ENCODE results near the gene EMX2.
"Not testable (repeated sequence)": the region's sequence is repeated elsewhere in the genome, so short reads cannot be mapped to it uniquely, and the experiment has no call there.

Gene EMX2

GRCh38 chr10:117569610-117570390, 27.3 kb downstream of the EMX2 start:
- Mint-ChIP-seq H3K36me3 (no peaks in the 10 kb centered on the region), H3K27me3 (peaks cover 21 to 33% of the 10 kb centered on the region in 2 donors), H3K27ac (no peak overlapping the region), H3K4me1 (peaks cover 2 to 5% of the 10 kb centered on the region in 2 donors), H3K9me3 (peaks cover 4 to 9% of the 10 kb centered on the region in 2 donors), H3K4me3 (no peak overlapping the region)
- DNase-seq (no peak), ATAC-seq (replicated peaks) (no peak)

GRCh38 chr10:117570880-117571279, 28.3 kb downstream of the EMX2 start:
- Mint-ChIP-seq H3K36me3 (no peaks in the 10 kb centered on the region), H3K4me3 (no peak overlapping the region), H3K27me3 (peaks cover 21 to 35% of the 10 kb centered on the region in 2 donors), H3K9me3 (peaks cover 4 to 9% of the 10 kb centered on the region in 2 donors), H3K27ac (no peak overlapping the region), H3K4me1 (peaks cover 2 to 5% of the 10 kb centered on the region in 2 donors)
- no peak for DNase-seq
- no peak for ATAC-seq (replicated peaks)

DNA sequence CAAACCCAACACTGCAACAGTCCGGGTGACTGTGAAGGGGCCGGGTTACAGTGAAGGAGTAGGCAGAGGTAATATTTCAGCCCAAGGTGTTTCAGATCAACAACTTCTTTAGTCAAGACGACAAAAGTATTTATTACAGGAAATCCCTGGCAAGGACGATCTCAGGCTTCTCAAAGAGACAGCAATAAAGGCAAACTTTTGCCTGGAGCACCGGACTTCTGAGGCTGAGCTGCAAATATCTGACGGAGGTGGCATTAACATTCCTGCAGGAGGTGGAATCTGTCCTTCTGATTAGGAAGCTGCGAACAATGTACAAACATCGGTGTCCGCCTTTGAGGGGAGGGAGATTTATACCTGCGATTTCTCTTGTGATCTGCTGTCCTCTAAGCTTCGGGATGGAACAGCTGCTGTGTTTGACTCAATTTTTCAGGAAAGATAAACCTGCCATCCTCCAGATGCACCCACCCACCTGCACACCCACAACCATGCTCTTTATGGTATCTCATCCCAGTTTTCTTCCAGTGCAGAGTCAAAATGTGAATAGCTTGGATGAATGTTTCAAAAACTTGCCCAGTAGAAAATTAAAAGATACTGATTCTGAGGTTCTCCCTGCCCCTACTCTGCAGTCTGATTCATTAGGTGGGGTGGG, 32.1 kb downstream of the EMX2 start:
- no peak for ATAC-seq (replicated peaks)
- H3K4me3 Mint-ChIP-seq: no peak overlapping the region

DNA sequence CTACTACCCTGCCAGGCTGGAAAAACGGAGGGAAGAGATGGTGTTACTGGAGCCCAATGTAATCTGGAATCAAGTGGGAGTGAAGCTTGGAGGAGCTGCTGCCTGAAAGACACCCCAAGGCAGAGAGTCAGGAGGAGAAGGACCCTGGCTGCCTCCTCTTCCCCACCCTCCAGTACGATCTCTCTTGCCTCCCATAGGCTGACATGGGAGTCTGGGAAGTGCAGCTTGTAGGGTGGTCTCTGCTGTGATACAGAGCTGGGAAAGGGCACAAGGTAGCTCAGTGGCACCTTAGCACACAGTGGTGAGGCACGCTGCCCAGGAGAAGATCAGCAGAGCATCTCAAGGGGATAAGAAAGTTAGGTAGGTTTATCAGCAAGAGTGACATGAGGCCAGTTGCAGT, 35.9 kb downstream of the EMX2 start:
- Mint-ChIP-seq H3K36me3 (no peaks in the 10 kb centered on the region), H3K27ac (no peak overlapping the region), H3K4me1 (no peaks in the 10 kb centered on the region), H3K27me3 (peaks cover 0 to 19% of the 10 kb centered on the region in 2 donors), H3K9me3 (no peaks in the 10 kb centered on the region), H3K4me3 (no peak overlapping the region)
- no peak for ATAC-seq (replicated peaks)
- no peak for DNase-seq

More for the DNA sequence above, 32.1 kb downstream of the EMX2 start:
- Mint-ChIP-seq H3K27ac (no peak overlapping the region), H3K4me1 (peaks cover 2 to 5% of the 10 kb centered on the region in 2 donors), H3K27me3 (peaks cover 17 to 41% of the 10 kb centered on the region in 2 donors), H3K36me3 (no peaks in the 10 kb centered on the region), H3K9me3 (peaks cover 4 to 9% of the 10 kb centered on the region in 2 donors)
- DNase-seq: no peak

DNA sequence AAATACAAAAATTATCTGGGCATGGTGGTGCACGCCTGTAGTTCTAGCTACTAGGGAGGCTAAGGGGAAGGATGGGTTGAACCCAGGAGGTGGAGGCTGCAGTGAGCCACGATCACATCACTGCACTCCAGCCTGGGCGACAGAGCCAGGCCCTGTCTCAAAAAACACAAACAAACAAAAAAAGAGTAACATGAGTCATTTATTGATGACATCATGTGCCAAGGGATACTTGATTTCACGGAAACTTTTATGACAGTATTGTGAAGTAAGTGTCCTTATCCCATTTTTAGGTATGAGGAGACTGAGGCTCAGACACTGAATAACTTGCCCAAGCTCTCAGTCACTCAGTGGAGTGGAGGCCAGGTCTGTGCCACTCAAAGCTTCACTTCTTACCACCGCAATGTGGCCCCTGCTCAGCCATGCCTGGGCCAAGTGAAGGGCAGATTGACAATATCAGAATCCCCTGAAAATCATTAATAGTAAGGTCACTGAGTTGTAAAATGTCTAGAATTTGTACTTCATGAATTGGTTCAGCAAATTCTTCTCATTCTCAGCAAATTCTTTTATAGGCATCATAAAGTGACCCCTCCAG, 36.5 kb downstream of the EMX2 start:
- Mint-ChIP-seq H3K9me3 (no peaks in the 10 kb centered on the region), H3K36me3 (no peaks in the 10 kb centered on the region), H3K4me3 (no peak overlapping the region), H3K27ac (no peak overlapping the region), H3K27me3 (peaks cover 0 to 18% of the 10 kb centered on the region in 2 donors), H3K4me1 (no peaks in the 10 kb centered on the region)
- no peak for DNase-seq
- ATAC-seq (replicated peaks): no peak

DNA sequence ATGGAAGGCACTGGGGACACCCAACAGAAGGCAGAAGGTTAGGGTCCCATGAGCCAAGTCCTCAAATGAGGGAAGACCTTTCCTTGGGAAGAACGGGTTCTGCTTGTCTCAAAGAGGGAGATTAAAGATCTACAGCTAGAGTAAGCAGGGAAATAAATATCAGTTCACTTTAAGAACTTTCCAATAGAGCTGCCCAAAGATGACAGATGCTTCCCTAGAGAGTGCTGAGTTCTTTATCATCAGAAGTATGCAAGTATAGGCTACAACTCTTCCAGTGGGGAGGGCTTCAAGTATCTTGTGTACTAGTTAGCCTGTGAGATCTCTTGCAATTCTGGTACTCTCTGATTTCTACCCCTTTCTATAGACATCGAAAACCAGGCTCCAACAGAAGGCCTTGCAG, 39.4 kb downstream of the EMX2 start:
- H3K27me3 Mint-ChIP-seq: peaks cover 3 to 6% of the 10 kb centered on the region in 2 donors
- ATAC-seq (replicated peaks) (no peak), DNase-seq (no peak)
- no peak overlapping the region for H3K27ac Mint-ChIP-seq
- H3K4me3 Mint-ChIP-seq: no peak overlapping the region
- no peaks in the 10 kb centered on the region for H3K36me3 Mint-ChIP-seq
- H3K4me1 Mint-ChIP-seq: no peaks in the 10 kb centered on the region
- H3K9me3 Mint-ChIP-seq: peaks cover 2 to 3% of the 10 kb centered on the region in 2 donors

DNA sequence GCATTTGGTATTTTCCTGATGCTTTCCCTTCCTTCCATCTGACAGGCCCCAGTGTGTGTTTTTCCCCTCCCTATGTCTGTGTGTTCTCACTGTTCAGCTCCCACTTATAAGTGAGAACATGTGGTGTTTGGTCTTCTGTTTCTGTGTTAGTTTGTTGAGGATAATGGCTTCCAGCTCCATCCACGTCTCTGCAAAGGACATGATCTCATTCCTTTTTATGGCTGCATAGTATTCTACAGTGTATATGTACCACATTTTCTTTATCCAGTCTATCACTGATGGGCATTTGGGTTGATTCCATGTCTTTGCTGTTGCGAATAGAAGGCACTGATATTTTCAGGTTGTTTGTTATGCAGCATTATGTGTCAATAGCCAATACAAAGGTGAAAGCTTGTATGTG, 42.3 kb downstream of the EMX2 start:
- H3K4me1 Mint-ChIP-seq; H3K36me3 Mint-ChIP-seq; H3K9me3 Mint-ChIP-seq; DNase-seq; H3K27ac Mint-ChIP-seq; H3K4me3 Mint-ChIP-seq; ATAC-seq (replicated peaks); H3K27me3 Mint-ChIP-seq: not testable (repeated sequence)

DNA sequence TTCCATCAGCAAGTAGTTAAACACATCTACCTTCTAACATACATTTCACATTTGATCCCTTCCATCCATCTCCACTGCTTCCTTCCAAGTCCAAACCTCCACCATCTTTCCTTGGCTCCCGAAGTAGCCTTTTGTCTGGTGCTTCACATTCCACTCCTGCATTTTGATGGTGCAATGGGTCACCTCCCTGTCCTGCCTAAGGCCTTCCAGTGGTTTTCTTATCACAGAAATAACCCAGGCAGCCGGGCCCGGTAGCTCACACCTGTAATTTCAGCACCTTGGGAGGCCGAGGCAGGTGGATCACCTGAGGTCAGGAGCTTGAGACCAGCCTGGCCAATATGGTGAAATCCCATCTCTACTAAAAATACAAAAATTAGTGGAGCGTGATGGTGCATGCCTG, 44.5 kb downstream of the EMX2 start:
- peaks cover 6 to 15% of the 10 kb centered on the region in 2 donors for H3K27me3 Mint-ChIP-seq
- H3K9me3 Mint-ChIP-seq: peaks cover 3 to 4% of the 10 kb centered on the region in 2 donors
- ATAC-seq (replicated peaks): no peak
- H3K36me3 Mint-ChIP-seq: no peaks in the 10 kb centered on the region
- DNase-seq: no peak
- H3K4me3 Mint-ChIP-seq: no peak overlapping the region
- no peak overlapping the region for H3K27ac Mint-ChIP-seq
- H3K4me1 Mint-ChIP-seq: no peaks in the 10 kb centered on the region

DNA sequence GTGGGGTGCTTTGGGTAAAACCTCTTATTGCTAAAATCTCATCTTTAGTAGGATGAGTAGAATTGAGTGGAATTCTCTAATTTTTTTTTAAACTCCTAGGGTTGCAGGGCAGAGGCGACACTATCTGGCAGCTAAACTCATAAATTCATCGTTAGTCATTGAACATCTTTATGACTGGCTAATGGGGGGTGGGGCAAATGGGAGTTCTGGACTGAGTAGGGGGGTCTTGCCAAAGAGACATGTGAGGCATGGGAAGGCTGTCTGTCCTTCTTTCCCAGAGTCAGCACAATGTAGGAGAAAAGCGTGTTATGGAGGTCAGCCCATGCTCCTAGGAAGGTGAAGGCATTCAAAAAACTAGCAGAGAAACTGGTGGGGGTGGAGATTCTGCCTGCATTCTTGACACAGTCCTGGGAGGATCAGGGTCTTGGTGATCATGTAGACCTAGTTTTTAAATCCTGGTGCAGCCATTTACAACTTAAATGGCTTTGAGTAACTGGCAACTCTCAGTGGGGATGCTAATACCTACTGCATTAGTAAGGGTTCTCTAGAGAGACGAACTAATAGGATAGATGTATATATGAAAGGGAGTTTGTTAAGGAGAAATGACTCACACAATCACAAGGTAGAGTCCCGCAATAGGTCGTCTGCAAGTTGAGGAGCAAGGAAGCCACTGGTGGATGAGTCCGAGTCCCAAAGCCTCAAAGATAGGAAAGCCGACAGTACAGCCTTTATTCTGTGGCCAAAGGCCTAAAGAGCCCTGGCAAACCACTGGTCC, 47.7 kb downstream of the EMX2 start:
- Mint-ChIP-seq H3K4me3 (no peak overlapping the region), H3K4me1 (no peaks in the 10 kb centered on the region), H3K27ac (no peak overlapping the region), H3K36me3 (no peaks in the 10 kb centered on the region), H3K9me3 (peaks cover 0 to 2% of the 10 kb centered on the region in 2 donors), H3K27me3 (peaks cover 6 to 12% of the 10 kb centered on the region in 2 donors)
- DNase-seq (no peak), ATAC-seq (replicated peaks) (no peak)

DNA sequence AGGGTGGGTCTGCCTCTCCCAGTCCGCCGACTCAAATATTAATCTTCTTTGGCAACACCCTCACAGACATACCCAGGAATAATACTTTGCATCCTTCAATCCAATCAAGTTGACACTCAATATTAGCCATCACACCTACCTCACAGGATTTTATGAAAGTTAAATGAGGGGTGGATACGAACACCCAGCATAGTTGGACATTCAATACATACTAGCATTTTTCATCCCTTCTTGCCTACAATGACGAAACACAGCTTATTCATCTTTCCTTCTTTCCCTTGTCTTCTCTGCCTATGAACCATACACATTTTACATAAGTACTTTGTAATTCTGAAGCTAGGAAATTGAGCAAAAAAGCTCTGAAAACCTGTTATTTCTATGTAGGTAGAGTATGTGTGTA, 48.5 kb downstream of the EMX2 start:
- Mint-ChIP-seq H3K36me3 (no peaks in the 10 kb centered on the region), H3K27me3 (peaks cover 6 to 12% of the 10 kb centered on the region in 2 donors), H3K4me3 (no peak overlapping the region), H3K4me1 (no peaks in the 10 kb centered on the region), H3K27ac (no peak overlapping the region), H3K9me3 (peaks cover 0 to 2% of the 10 kb centered on the region in 2 donors)
- ATAC-seq (replicated peaks) (no peak), DNase-seq (no peak)

DNA sequence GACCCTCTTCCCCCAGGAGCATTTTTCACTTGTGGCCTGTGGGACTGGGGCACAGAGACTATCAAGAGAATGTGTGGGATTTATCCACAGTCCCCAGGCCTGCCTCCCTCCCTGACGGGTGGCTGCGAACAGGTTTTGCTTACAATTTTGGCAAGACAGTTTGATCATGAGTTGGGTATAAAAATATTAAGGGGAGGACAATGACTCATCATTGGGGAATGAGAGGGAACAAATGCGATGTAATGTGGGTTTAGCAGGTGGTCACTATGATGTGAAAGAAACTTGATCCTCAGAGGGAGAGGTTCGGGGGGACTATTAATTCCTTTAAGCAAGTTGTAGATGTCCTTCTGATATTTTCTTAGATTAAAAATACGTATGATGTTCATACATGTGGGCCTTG, 52.2 kb downstream of the EMX2 start:
- no peak for DNase-seq
- no peak overlapping the region for H3K4me3 Mint-ChIP-seq
- H3K27ac Mint-ChIP-seq: no peak overlapping the region
- H3K27me3 Mint-ChIP-seq: peaks cover 4 to 10% of the 10 kb centered on the region in 2 donors
- no peak for ATAC-seq (replicated peaks)
- no peaks in the 10 kb centered on the region for H3K36me3 Mint-ChIP-seq
- H3K4me1 Mint-ChIP-seq: no peaks in the 10 kb centered on the region
- H3K9me3 Mint-ChIP-seq: no peaks in the 10 kb centered on the region

- H3K4me3 Mint-ChIP-seq: no peak overlapping the region
These were observed 54.2 kb downstream of the EMX2 start for GRCh38 chr10:117596706-117597105.

DNA sequence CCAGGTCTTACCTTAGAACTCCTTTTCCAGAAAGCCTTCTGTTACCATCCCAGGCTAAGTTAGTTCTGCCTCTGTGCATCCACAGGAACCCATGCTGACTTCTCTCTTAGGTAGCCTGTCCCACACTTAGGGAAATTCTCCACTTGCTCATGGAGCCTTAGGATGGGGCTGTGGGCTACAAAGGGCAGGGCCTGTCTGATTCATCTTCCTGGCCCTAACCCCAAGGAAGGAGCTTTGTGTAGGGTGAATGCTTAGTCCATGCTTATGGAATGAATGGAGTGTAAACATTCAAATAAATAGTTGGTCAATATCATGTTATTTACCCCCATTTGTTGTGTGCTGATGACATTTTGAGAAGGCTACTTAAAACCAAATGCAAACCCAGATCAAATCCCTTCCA, 54.7 kb downstream of the EMX2 start:
- no peak overlapping the region for H3K27ac Mint-ChIP-seq
- peaks cover 0 to 7% of the 10 kb centered on the region in 2 donors for H3K27me3 Mint-ChIP-seq
- DNase-seq: no peak
- no peaks in the 10 kb centered on the region for H3K36me3 Mint-ChIP-seq
- H3K4me1 Mint-ChIP-seq: no peaks in the 10 kb centered on the region
- ATAC-seq (replicated peaks): no peak
- no peak overlapping the region for H3K4me3 Mint-ChIP-seq
- H3K9me3 Mint-ChIP-seq: peaks cover 0 to 5% of the 10 kb centered on the region in 2 donors

More at GRCh38 chr10:117596706-117597105, 54.2 kb downstream of the EMX2 start:
- no peak overlapping the region for H3K27ac Mint-ChIP-seq
- ATAC-seq (replicated peaks) (no peak), DNase-seq (no peak)
- no peaks in the 10 kb centered on the region for H3K36me3 Mint-ChIP-seq
- H3K27me3 Mint-ChIP-seq: peaks cover 0 to 2% of the 10 kb centered on the region in 2 donors
- H3K4me1 Mint-ChIP-seq: no peaks in the 10 kb centered on the region
- peaks cover 0 to 2% of the 10 kb centered on the region in 2 donors for H3K9me3 Mint-ChIP-seq
